Measurements from ENCODE around the gene PPFIBP1. TPM values are rescaled to one million over a fixed set of nuclear protein-coding genes. Genes with fewer than 3 reads are reported as not detected.

The PPFIBP1 gene
- total and polyA plus RNA-seq, 2 of the 4 experiments (the other 2 are of a cell fraction): 30.4 to 72.2 TPM

DNA sequence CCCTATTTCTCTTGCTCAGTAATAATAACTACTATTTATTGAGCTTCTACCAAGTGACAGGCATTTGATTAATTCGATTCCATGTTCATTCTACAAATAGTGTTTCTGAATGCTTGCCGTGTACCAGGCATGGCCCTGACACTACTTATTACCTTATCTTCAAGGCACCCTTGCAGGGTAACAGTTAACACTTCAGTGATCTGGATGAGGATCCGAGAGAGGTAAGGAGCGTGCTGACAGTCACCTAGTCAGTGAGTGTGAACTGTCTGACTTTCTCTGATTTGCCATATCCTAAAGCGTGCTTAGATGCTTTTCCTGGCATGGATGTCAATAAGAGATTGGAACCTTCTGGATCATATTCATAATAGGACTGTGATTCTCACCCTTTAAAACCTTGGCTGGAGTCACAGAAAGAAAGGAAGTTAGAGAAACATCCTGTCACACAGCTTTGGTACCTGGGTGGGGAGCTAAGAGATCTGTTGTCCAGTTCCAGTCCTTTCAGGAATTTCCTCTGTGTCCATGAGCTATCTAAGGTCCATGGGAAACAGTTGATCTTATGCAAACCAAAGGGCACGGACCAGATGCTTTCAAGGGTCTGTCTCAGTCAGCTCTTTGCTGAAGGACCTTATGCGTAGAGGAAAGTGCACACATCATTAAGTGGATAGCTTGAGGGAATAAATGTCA lies 54.8 kb downstream of the PPFIBP1 start:
- Histone ChIP-seq H4K5ac (ENCODE audit: low read depth, low read length) (no peak overlapping the region), H2BK20ac (ENCODE audit: low read depth, low read length) (no peak overlapping the region), H2AK5ac (ENCODE audit: low read depth, low read length) (no peak overlapping the region; the same call in 1 of the 2 replicates), H2BK5ac (ENCODE audit: low read depth, low read length, poor library complexity, severe bottlenecking) (no peak overlapping the region), H3K36me3 (ENCODE audit: control insufficient read depth, insufficient read depth, low read length) (peaks cover 8% of the 10 kb centered on the region), H3K18ac (ENCODE audit: low read depth, low read length) (no peak overlapping the region), H2AK9ac (replicated peaks; ENCODE audit: low read depth, low read length, poor library complexity) (no peak overlapping the region), H4K20me1 (ENCODE audit: insufficient read depth, low read length) (no peaks in the 10 kb centered on the region), H3K27ac (ENCODE audit: insufficient read depth, low read length) (no peak overlapping the region), H3K4me2 (ENCODE audit: low read depth, low read length) (no peak overlapping the region), H3K4ac (ENCODE audit: low read depth, low read length) (no peak overlapping the region), H3K23ac (ENCODE audit: low read depth, low read length) (no peak overlapping the region), H3K27me3 (ENCODE audit: control insufficient read depth, insufficient read depth, low read length) (no peaks in the 10 kb centered on the region), H2AFZ (replicated peaks; ENCODE audit: low read length, poor library complexity) (no peak overlapping the region), H2BK120ac (ENCODE audit: low read depth, low read length) (no peak overlapping the region), H3K79me1 (ENCODE audit: low read depth in 1 of 2, low read length in 2 of 2) (peaks cover 27 to 66% of the 10 kb centered on the region in 2 experiments), H2BK15ac (ENCODE audit: low read depth, low read length) (no peak overlapping the region; the same call in 2 of the 3 replicates), H3K4me1 (ENCODE audit: control insufficient read depth, insufficient read depth, low read length) (peaks cover 18% of the 10 kb centered on the region), H3K9me1 (ENCODE audit: insufficient read depth, low read length) (peaks cover 9% of the 10 kb centered on the region; the same call in 1 of the 2 replicates), H3K9ac (ENCODE audit: low read depth, low read length) (no peak overlapping the region), H3K4me3 (ENCODE audit: insufficient read depth, low read depth, low read length) (no peak overlapping the region), H3K56ac (ENCODE audit: extremely low read depth, insufficient read depth, low read length) (no peak overlapping the region), H4K91ac (ENCODE audit: insufficient read depth, low read depth, low read length) (no peak overlapping the region), H3K9me3 (ENCODE audit: control insufficient read depth, insufficient read depth, low read length) (no peaks in the 10 kb centered on the region), H4K8ac (ENCODE audit: low read depth in 2 of 2, low read length in 2 of 2) (peak overlapping the region in 1 of 2 experiments; percentile 51; a peak in 1 of 4 replicates), H3K14ac (replicated peaks; ENCODE audit: low read depth, low read length) (no peak overlapping the region; the same call in 1 of the 2 replicates)
- DNase-seq: no peak
- ATAC-seq (ENCODE audit: low read depth): no peak
- WGBS, 2 experiments (ENCODE audit: extremely low coverage in 2 of 2, insufficient read length in 1 of 2): no CpG with 5 or more reads among the region's 7 CpGs
- dilution Hi-C loops (cut with HindIII; ENCODE audit: low sequenced_read_pairs, unreplicated experiment) (no loop called here), intact Hi-C loops (cut with micrococcal nuclease) (no loop called here), in situ Hi-C loops (cut with MboI; ENCODE audit: low sequenced_read_pairs) (no loop called here)
- TF ChIP-seq, protein P1, sequence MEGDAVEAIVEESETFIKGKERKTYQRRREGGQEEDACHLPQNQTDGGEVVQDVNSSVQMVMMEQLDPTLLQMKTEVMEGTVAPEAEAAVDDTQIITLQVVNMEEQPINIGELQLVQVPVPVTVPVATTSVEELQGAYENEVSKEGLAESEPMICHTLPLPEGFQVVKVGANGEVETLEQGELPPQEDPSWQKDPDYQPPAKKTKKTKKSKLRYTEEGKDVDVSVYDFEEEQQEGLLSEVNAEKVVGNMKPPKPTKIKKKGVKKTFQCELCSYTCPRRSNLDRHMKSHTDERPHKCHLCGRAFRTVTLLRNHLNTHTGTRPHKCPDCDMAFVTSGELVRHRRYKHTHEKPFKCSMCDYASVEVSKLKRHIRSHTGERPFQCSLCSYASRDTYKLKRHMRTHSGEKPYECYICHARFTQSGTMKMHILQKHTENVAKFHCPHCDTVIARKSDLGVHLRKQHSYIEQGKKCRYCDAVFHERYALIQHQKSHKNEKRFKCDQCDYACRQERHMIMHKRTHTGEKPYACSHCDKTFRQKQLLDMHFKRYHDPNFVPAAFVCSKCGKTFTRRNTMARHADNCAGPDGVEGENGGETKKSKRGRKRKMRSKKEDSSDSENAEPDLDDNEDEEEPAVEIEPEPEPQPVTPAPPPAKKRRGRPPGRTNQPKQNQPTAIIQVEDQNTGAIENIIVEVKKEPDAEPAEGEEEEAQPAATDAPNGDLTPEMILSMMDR (conservative IDR thresholded peaks at IDR 0.05; ENCODE audit: low read depth, low read length): no peak
- TF ChIP-seq NFE2L2 (IDR thresholded peaks at IDR 0.05; ENCODE audit: low read depth, low read length): no peak
- no TSS peak for BruUV-seq (replicated peaks)
- ChIA-PET POLR2A (ENCODE audit: unreplicated experiment) (no interaction called here), CTCF (no interaction called here)

All from IMR-90 (cell line).